Measurements from ENCODE around the gene LAMA2. TPM values are rescaled to one million over a fixed set of nuclear protein-coding genes. Genes with fewer than 3 reads are reported as not detected.
"Not testable (repeated sequence)": the region's sequence is repeated elsewhere in the genome, so short reads cannot be mapped to it uniquely, and the experiment has no call there.

Gene LAMA2
- total RNA-seq, 1 experiment from 2014 or later: 0.04 TPM

- DNase-seq: no peak
- H2AFZ ChIP-seq (ENCODE audit: low read length): no peak overlapping the region
- H3K9me2 ChIP-seq (replicated peaks; ENCODE audit: insufficient read depth, low read length): no peaks in the 10 kb centered on the region
Measured at GRCh38 chr6:129073691-129074395, 190.9 kb downstream of the LAMA2 start.

GRCh38 chr6:129084406-129084805 is 201.5 kb downstream of the LAMA2 start:
- no peaks in the 10 kb centered on the region for H3K9me2 ChIP-seq (replicated peaks; ENCODE audit: insufficient read depth, low read length)
- H3K79me2 ChIP-seq (ENCODE audit: low read length): no peaks in the 10 kb centered on the region
- H3K4me1 ChIP-seq (ENCODE audit: low read length): no peaks in the 10 kb centered on the region
- no peaks in the 10 kb centered on the region; the same call in 1 of the 2 replicates for H3K9me3 ChIP-seq (ENCODE audit: low read length)
- H3K27ac ChIP-seq (ENCODE audit: low read length): no peak overlapping the region
- no peak overlapping the region for H3K9ac ChIP-seq (ENCODE audit: low read length)
- H3K4me2 ChIP-seq (ENCODE audit: low read depth, low read length, poor library complexity, severe bottlenecking): no peak overlapping the region
- H3K4me3 ChIP-seq (ENCODE audit: low read length): no peak overlapping the region
- no peak overlapping the region for H2AFZ ChIP-seq (ENCODE audit: low read length)
- no peaks in the 10 kb centered on the region for H4K20me1 ChIP-seq (ENCODE audit: insufficient read depth, low read depth, low read length)
- no peaks in the 10 kb centered on the region for H3K36me3 ChIP-seq (ENCODE audit: insufficient read depth, low read length)
- no peaks in the 10 kb centered on the region for H3K27me3 ChIP-seq (ENCODE audit: low read length)
- no peak for DNase-seq

More at GRCh38 chr6:129073691-129074395, 190.9 kb downstream of the LAMA2 start:
- H3K79me2 ChIP-seq (ENCODE audit: low read length): no peaks in the 10 kb centered on the region
- H3K27ac ChIP-seq (ENCODE audit: low read length): no peak overlapping the region
- no peaks in the 10 kb centered on the region for H3K27me3 ChIP-seq (ENCODE audit: low read length)
- H3K4me2 ChIP-seq (ENCODE audit: low read depth, low read length, poor library complexity, severe bottlenecking): no peak overlapping the region
- H3K4me3 ChIP-seq (ENCODE audit: low read length): no peak overlapping the region
- H3K4me1 ChIP-seq (ENCODE audit: low read length): no peaks in the 10 kb centered on the region
- H3K36me3 ChIP-seq (ENCODE audit: insufficient read depth, low read length): no peaks in the 10 kb centered on the region
- H4K20me1 ChIP-seq (ENCODE audit: insufficient read depth, low read depth, low read length): no peaks in the 10 kb centered on the region
- H3K9ac ChIP-seq (ENCODE audit: low read length): no peak overlapping the region
- peaks cover 4% of the 10 kb centered on the region; the same call in 1 of the 2 replicates for H3K9me3 ChIP-seq (ENCODE audit: low read length)

- H4K20me1 ChIP-seq (ENCODE audit: insufficient read depth, low read depth, low read length); H3K9ac ChIP-seq (ENCODE audit: low read length); H3K4me2 ChIP-seq (ENCODE audit: low read depth, low read length, poor library complexity, severe bottlenecking); H3K4me1 ChIP-seq (ENCODE audit: low read length); H2AFZ ChIP-seq (ENCODE audit: low read length); H3K9me2 ChIP-seq (replicated peaks; ENCODE audit: insufficient read depth, low read length); H3K4me3 ChIP-seq (ENCODE audit: low read length); H3K27ac ChIP-seq (ENCODE audit: low read length); H3K36me3 ChIP-seq (ENCODE audit: insufficient read depth, low read length); H3K79me2 ChIP-seq (ENCODE audit: low read length); DNase-seq; H3K9me3 ChIP-seq (ENCODE audit: low read length); H3K27me3 ChIP-seq (ENCODE audit: low read length): not testable (repeated sequence)
Measured at GRCh38 chr6:129088481-129088880, 205.5 kb downstream of the LAMA2 start.

GRCh38 chr6:129089357-129089756 is 206.4 kb downstream of the LAMA2 start:
- no peak for DNase-seq
- Histone ChIP-seq H3K27ac (ENCODE audit: low read length) (no peak overlapping the region), H3K4me3 (ENCODE audit: low read length) (no peak overlapping the region), H3K36me3 (ENCODE audit: insufficient read depth, low read length) (no peaks in the 10 kb centered on the region), H2AFZ (ENCODE audit: low read length) (no peak overlapping the region), H4K20me1 (ENCODE audit: insufficient read depth, low read depth, low read length) (no peaks in the 10 kb centered on the region), H3K9me2 (replicated peaks; ENCODE audit: insufficient read depth, low read length) (no peaks in the 10 kb centered on the region), H3K9ac (ENCODE audit: low read length) (no peak overlapping the region), H3K4me1 (ENCODE audit: low read length) (no peaks in the 10 kb centered on the region), H3K9me3 (ENCODE audit: low read length) (peaks cover 8% of the 10 kb centered on the region; the same call in 1 of the 2 replicates), H3K79me2 (ENCODE audit: low read length) (no peaks in the 10 kb centered on the region), H3K4me2 (ENCODE audit: low read depth, low read length, poor library complexity, severe bottlenecking) (no peak overlapping the region), H3K27me3 (ENCODE audit: low read length) (no peaks in the 10 kb centered on the region)

GRCh38 chr6:129094147-129094546 is 211.2 kb downstream of the LAMA2 start:
- DNase-seq: no peak
- no peak overlapping the region for H3K4me2 ChIP-seq (ENCODE audit: low read depth, low read length, poor library complexity, severe bottlenecking)

GRCh38 chr6:129096651-129097290 is 213.8 kb downstream of the LAMA2 start:
- H3K27ac ChIP-seq (ENCODE audit: low read length): no peak overlapping the region
- no peaks in the 10 kb centered on the region for H3K36me3 ChIP-seq (ENCODE audit: insufficient read depth, low read length)

More at GRCh38 chr6:129094147-129094546, 211.2 kb downstream of the LAMA2 start:
- Histone ChIP-seq H3K9ac (ENCODE audit: low read length) (no peak overlapping the region), H2AFZ (ENCODE audit: low read length) (no peak overlapping the region), H3K27ac (ENCODE audit: low read length) (no peak overlapping the region), H3K27me3 (ENCODE audit: low read length) (no peaks in the 10 kb centered on the region), H3K36me3 (ENCODE audit: insufficient read depth, low read length) (no peaks in the 10 kb centered on the region), H3K79me2 (ENCODE audit: low read length) (no peaks in the 10 kb centered on the region), H3K9me3 (ENCODE audit: low read length) (peaks cover 8% of the 10 kb centered on the region; the same call in 1 of the 2 replicates), H4K20me1 (ENCODE audit: insufficient read depth, low read depth, low read length) (no peaks in the 10 kb centered on the region), H3K9me2 (replicated peaks; ENCODE audit: insufficient read depth, low read length) (no peaks in the 10 kb centered on the region), H3K4me1 (ENCODE audit: low read length) (no peaks in the 10 kb centered on the region), H3K4me3 (ENCODE audit: low read length) (no peak overlapping the region)

GRCh38 chr6:129098061-129098553 is 215.2 kb downstream of the LAMA2 start:
- no peaks in the 10 kb centered on the region for H3K79me2 ChIP-seq (ENCODE audit: low read length)
- H3K36me3 ChIP-seq (ENCODE audit: insufficient read depth, low read length): no peaks in the 10 kb centered on the region
- no peak overlapping the region for H3K4me3 ChIP-seq (ENCODE audit: low read length)
- no peaks in the 10 kb centered on the region for H4K20me1 ChIP-seq (ENCODE audit: insufficient read depth, low read depth, low read length)
- H3K9ac ChIP-seq (ENCODE audit: low read length): no peak overlapping the region
- no peak overlapping the region for H2AFZ ChIP-seq (ENCODE audit: low read length)
- no peak for DNase-seq
- H3K27ac ChIP-seq (ENCODE audit: low read length): no peak overlapping the region
- no peaks in the 10 kb centered on the region for H3K27me3 ChIP-seq (ENCODE audit: low read length)
- H3K9me2 ChIP-seq (replicated peaks; ENCODE audit: insufficient read depth, low read length): no peaks in the 10 kb centered on the region
- H3K4me2 ChIP-seq (ENCODE audit: low read depth, low read length, poor library complexity, severe bottlenecking): no peak overlapping the region
- peaks cover 17% of the 10 kb centered on the region for H3K9me3 ChIP-seq (ENCODE audit: low read length)
- no peaks in the 10 kb centered on the region for H3K4me1 ChIP-seq (ENCODE audit: low read length)

More at GRCh38 chr6:129096651-129097290, 213.8 kb downstream of the LAMA2 start:
- DNase-seq: no peak
- Histone ChIP-seq H3K4me1 (ENCODE audit: low read length) (no peaks in the 10 kb centered on the region), H3K9me3 (ENCODE audit: low read length) (peaks cover 11% of the 10 kb centered on the region; the same call in 1 of the 2 replicates), H2AFZ (ENCODE audit: low read length) (no peak overlapping the region), H3K9ac (ENCODE audit: low read length) (no peak overlapping the region), H3K4me2 (ENCODE audit: low read depth, low read length, poor library complexity, severe bottlenecking) (no peak overlapping the region), H4K20me1 (ENCODE audit: insufficient read depth, low read depth, low read length) (no peaks in the 10 kb centered on the region), H3K4me3 (ENCODE audit: low read length) (no peak overlapping the region), H3K79me2 (ENCODE audit: low read length) (no peaks in the 10 kb centered on the region), H3K27me3 (ENCODE audit: low read length) (no peaks in the 10 kb centered on the region), H3K9me2 (replicated peaks; ENCODE audit: insufficient read depth, low read length) (no peaks in the 10 kb centered on the region)

- Histone ChIP-seq H3K4me2 (ENCODE audit: low read depth, low read length, poor library complexity, severe bottlenecking) (no peak overlapping the region), H3K4me3 (ENCODE audit: low read length) (no peak overlapping the region), H3K9me3 (ENCODE audit: low read length) (peaks cover 16% of the 10 kb centered on the region; the same call in 1 of the 2 replicates), H3K27me3 (ENCODE audit: low read length) (no peaks in the 10 kb centered on the region), H3K36me3 (ENCODE audit: insufficient read depth, low read length) (no peaks in the 10 kb centered on the region), H3K9me2 (replicated peaks; ENCODE audit: insufficient read depth, low read length) (no peaks in the 10 kb centered on the region), H3K27ac (ENCODE audit: low read length) (no peak overlapping the region), H3K79me2 (ENCODE audit: low read length) (no peaks in the 10 kb centered on the region), H2AFZ (ENCODE audit: low read length) (no peak overlapping the region), H4K20me1 (ENCODE audit: insufficient read depth, low read depth, low read length) (no peaks in the 10 kb centered on the region), H3K4me1 (ENCODE audit: low read length) (no peaks in the 10 kb centered on the region), H3K9ac (ENCODE audit: low read length) (no peak overlapping the region)
- DNase-seq: no peak
Measured at GRCh38 chr6:129099696-129100095, 216.8 kb downstream of the LAMA2 start.
